HCT116 (cell line): ENCODE results near the gene PEBP1. TPM values are rescaled to one million over a fixed set of nuclear protein-coding genes. Genes with fewer than 3 reads are reported as not detected.

Experiments
- ATAC-seq: fragments of 200-7000 bp; cut with Tn5 transposase; 2 replicates; pipeline ENCODE4 v1.9.1; 2020; ENCODE audit warnings: mild to moderate bottlenecking, moderate library complexity
- Bru-seq: library from RNA; stranded (reverse); fragments of 400-500 nt; gene quantifications from one replicate; lab custom pipeline; 2021; lab: Mats Ljungman, UMichigan
- BruChase-seq, 2 experiments: library from RNA; stranded (reverse); fragments of 400-500 nt; gene quantifications; one replicate each; lab custom pipeline; 2021; lab: Mats Ljungman, UMichigan
- BruUV-seq: library from RNA; stranded (reverse); fragments of 400-500 nt; replicated peaks from 2 replicates; lab custom pipeline; 2021; lab: Mats Ljungman, UMichigan
- CTCF ChIA-PET: fragments of 300-600 bp; sonication (Branson Sonifier 250); formaldehyde crosslinking; loops from one replicate; lab custom pipeline; 2021; ENCODE audit warnings: antibody characterized with exemption; lab: Charles Lee
- POLR2A ChIA-PET: fragments of 300-600, 350-600 bp; sonication (Branson Sonifier 250); formaldehyde crosslinking; loops from one replicate; lab custom pipeline; 2021; ENCODE audit warnings: antibody characterized with exemption; lab: Charles Lee
- RAD21 ChIA-PET, 2 experiments: fragments of 300-600 bp; sonication (Branson Sonifier 250); formaldehyde crosslinking; loops; one replicate each; lab custom pipeline; 2023; ENCODE audit warnings: low total read pairs in 2 of 2; ENCODE audit not compliant: uncharacterized antibody in 2 of 2, unreplicated experiment in 2 of 2, low non-redundant PET in 1 of 2; lab: Charles Lee
- DNase-seq: peaks from one replicate; pipeline ENCODE4 v3.0.0-alpha.2; 2010; ENCODE audit warnings: low read depth, low spot score
- H2AFZ ChIP-seq: fragments of 200-600 bp; shearing (Covaris generic), sonication (generic); 2 replicates; pipeline ENCODE4 v1.6.1; 2017; ENCODE audit warnings: low read depth, mixed run types, mixed read lengths, antibody characterized with exemption, low read length; ENCODE audit not compliant: poor library complexity, severe bottlenecking
- H3K27ac ChIP-seq: 2 replicates; pipeline ENCODE4 v1.5.1; 2012; ENCODE audit warnings: low read depth, low read length
- H3K27me3 ChIP-seq: fragments of 200-600 bp; sonication (generic); 2 replicates; pipeline ENCODE4 v1.6.1; 2016; ENCODE audit warnings: mixed run types, low read length, mixed read lengths; ENCODE audit not compliant: insufficient read depth
- H3K36me3 ChIP-seq, 2 experiments: fragments of 200-500 bp in 1 of 2; fragments of 200-600 bp in 1 of 2; sonication (Bioruptor generic) in 1 of 2; sonication (generic) in 1 of 2; 2 replicates each; pipeline versions ENCODE4 v1.5.1 to v1.6.1; 2014 to 2016; ENCODE audit warnings: low read length in 2 of 2, inconsistent platforms in 1 of 2, mixed read lengths in 1 of 2, mixed run types in 1 of 2; ENCODE audit not compliant: insufficient read depth in 2 of 2, control insufficient read depth in 1 of 2
- H3K4me1 ChIP-seq, 2 experiments: fragments of 200-600 bp in 1 of 2; sonication (generic) in 1 of 2; 2 replicates each; pipeline versions ENCODE4 v1.5.1 to v1.6.1; 2012 to 2017; ENCODE audit warnings: low read length in 2 of 2, inconsistent platforms in 1 of 2, mild to moderate bottlenecking in 1 of 2, mixed read lengths in 1 of 2, mixed run types in 1 of 2, moderate library complexity in 1 of 2; ENCODE audit not compliant: insufficient read depth in 2 of 2, control insufficient read depth in 1 of 2
- H3K4me2 ChIP-seq: fragments of 200-600 bp; sonication (generic); 2 replicates; pipeline ENCODE4 v1.6.1; 2017; ENCODE audit warnings: mixed run types, low read length, mixed read lengths
- H3K4me3 ChIP-seq, 2 experiments: fragments of 200-600 bp in 1 of 2; sonication (generic) in 1 of 2; replicated peaks in 1 of 2; 2 replicates each; pipeline ENCODE4 v1.5.1; 2011 to 2016; ENCODE audit warnings: low read length in 2 of 2, control low read depth in 1 of 2, low read depth in 1 of 2, mild to moderate bottlenecking in 1 of 2, mixed read lengths in 1 of 2, mixed run types in 1 of 2
- H3K79me2 ChIP-seq: fragments of 200-600 bp; sonication (generic); 2 replicates; pipeline ENCODE4 v1.6.1; 2017; ENCODE audit warnings: mild to moderate bottlenecking, mixed run types, low read length, moderate library complexity, mixed read lengths; ENCODE audit not compliant: insufficient read depth
- H3K9ac ChIP-seq: fragments of 200-600 bp; sonication (generic); 2 replicates; pipeline ENCODE4 v1.6.1; 2016; ENCODE audit warnings: low read length, mixed read lengths
- H3K9me2 ChIP-seq: fragments of 200-600 bp; sonication (generic), shearing (Covaris generic); 2 replicates; pipeline ENCODE4 v1.6.1; 2017; ENCODE audit warnings: mixed run types, mild to moderate bottlenecking, moderate library complexity; ENCODE audit not compliant: insufficient read depth
- H3K9me3 ChIP-seq, 2 experiments: fragments of 200-500 bp in 1 of 2; fragments of 200-600 bp in 1 of 2; sonication (Bioruptor generic) in 1 of 2; sonication (generic) in 1 of 2; 2 replicates each; pipeline ENCODE4 v1.6.1; 2014 to 2017; ENCODE audit warnings: low read length in 2 of 2, mixed read lengths in 2 of 2, inconsistent platforms in 1 of 2, low read depth in 1 of 2, mild to moderate bottlenecking in 1 of 2, mixed run types in 1 of 2, moderate library complexity in 1 of 2; ENCODE audit not compliant: control insufficient read depth in 1 of 2, insufficient read depth in 1 of 2
- H4K20me1 ChIP-seq: fragments of 200-600 bp; sonication (generic), shearing (Covaris generic); 2 replicates; pipeline ENCODE4 v1.6.1; 2017; ENCODE audit warnings: mixed run types, mild to moderate bottlenecking, moderate library complexity; ENCODE audit not compliant: insufficient read depth
- ATF3 ChIP-seq: IDR thresholded peaks from 2 replicates; pipeline ENCODE4 v1.6.1; 2012
- CBX3 ChIP-seq: IDR thresholded peaks from 2 replicates; pipeline ENCODE4 v1.6.1; 2012; ENCODE audit warnings: low read depth
- CEBPB ChIP-seq: IDR thresholded peaks from 2 replicates; pipeline ENCODE4 v1.6.1; 2012; ENCODE audit warnings: low read depth
- CTCF ChIP-seq, 3 experiments: fragments of 200-600 bp in 1 of 3; sonication (generic) in 1 of 3; IDR thresholded peaks in 2 of 3; conservative IDR thresholded peaks in 1 of 3; 2 replicates each; pipeline ENCODE4 v1.5.1; 2012 to 2017; ENCODE audit warnings: low read depth in 2 of 3, low read length in 2 of 3, antibody characterized with exemption in 1 of 3, borderline replicate concordance in 1 of 3, control low read depth in 1 of 3, mild to moderate bottlenecking in 1 of 3, mixed read lengths in 1 of 3, mixed run types in 1 of 3, moderate library complexity in 1 of 3; ENCODE audit not compliant: insufficient read depth in 1 of 3
- ELF1 ChIP-seq: IDR thresholded peaks from 2 replicates; pipeline ENCODE4 v1.6.1; 2012; ENCODE audit warnings: low read depth, borderline replicate concordance
- EZH2 ChIP-seq: fragments of 200-600 bp; sonication (generic); IDR thresholded peaks from 2 replicates; pipeline ENCODE4 v1.6.1; 2017; ENCODE audit warnings: antibody characterized with exemption, mixed run types
- FOSL1 ChIP-seq: IDR thresholded peaks from 2 replicates; pipeline ENCODE4 v1.6.1; 2012; ENCODE audit warnings: low read depth
- JUND ChIP-seq: IDR thresholded peaks from 2 replicates; pipeline ENCODE4 v1.6.1; 2012
- MAX ChIP-seq: IDR thresholded peaks from 2 replicates; pipeline ENCODE4 v1.6.1; 2012
- POLR2AphosphoS5 ChIP-seq: IDR thresholded peaks from 2 replicates; pipeline ENCODE4 v1.6.1; 2011; ENCODE audit warnings: mild to moderate bottlenecking, low read depth, low read length, moderate library complexity
- RAD21 ChIP-seq: IDR thresholded peaks from 2 replicates; pipeline ENCODE4 v1.6.1; 2012; ENCODE audit warnings: low read depth, mild to moderate bottlenecking
- REST ChIP-seq: IDR thresholded peaks from 2 replicates; pipeline ENCODE4 v1.6.1; 2012; ENCODE audit warnings: low read depth
- SRF ChIP-seq: IDR thresholded peaks from 2 replicates; pipeline ENCODE4 v1.6.1; 2012; ENCODE audit warnings: low read depth
- YY1 ChIP-seq: IDR thresholded peaks from 2 replicates; pipeline ENCODE4 v1.6.1; 2011; ENCODE audit warnings: low read length, low read depth, moderate library complexity, mild to moderate bottlenecking; ENCODE audit not compliant: insufficient replicate concordance; ENCODE audit errors: extremely low read depth
- ZFX ChIP-seq: fragments of 450-650 bp; IDR thresholded peaks from 2 replicates; pipeline ENCODE4 v1.6.1; 2017
- ZNF274 ChIP-seq: fragments of 200-500 bp; sonication (Bioruptor generic); IDR thresholded peaks from 2 replicates; pipeline ENCODE4 v1.6.1; 2014; ENCODE audit warnings: mild to moderate bottlenecking, low read depth, low read length, inconsistent platforms
- intact Hi-C: fragments of 100-400 bp; cut with micrococcal nuclease; formaldehyde crosslinking; loops from 2 replicates; pipeline ENCODE4 v1.10.0; 2022
- long read RNA-seq: library from polyadenylated mRNA; unstranded; transcript quantifications from one replicate; pipeline ENCODE4 v2.0.0, GENCODE V29; 2021; ENCODE audit not compliant: unreplicated experiment
- polyA plus RNA-seq: library from polyadenylated mRNA; unstranded; fragments of >200 nt; gene quantifications from 2 replicates; pipeline ENCODE4 v1.2.1, GENCODE V29; 2012; ENCODE audit warnings: missing spikeins
- total RNA-seq: library from RNA; stranded (reverse); gene quantifications from one replicate; pipeline ENCODE4 v1.2.1, GENCODE V29; 2021; ENCODE audit not compliant: unreplicated experiment

Gene PEBP1
- 220 TPM for total RNA-seq
- 190 and 201 TPM in 2 replicates for polyA plus RNA-seq
- Bru-seq, nascent RNA = percentile 83 among the genes with signal in this experiment
- percentile 95 among the genes with signal in this experiment for BruChase-seq, experiment 1, labeled RNA remaining after a 6-hour chase
- BruChase-seq, experiment 2, labeled RNA remaining after a 2-hour chase = percentile 90 among the genes with signal in this experiment
- long read RNA-seq, transcript PEBP1-201 (4 exons, 1,697 nt) = major isoform, 576 of 658 reads
- long read RNA-seq, partial matches to known transcripts = 76 of 658 reads
- long read RNA-seq, other reads (novel, unspliced or antisense) = 6 of 658 reads

- peak within 1 kb of the TSS; percentile 86 for H2AFZ ChIP-seq
- RAD21 ChIA-PET = no interaction called here
- peak; percentile 96 for ATAC-seq
- peak within 1 kb of the TSS; percentile 94 for H3K4me2 ChIP-seq
- peaks cover 21 to 29% of the 10 kb centered on the region in 2 experiments for H3K4me1 ChIP-seq
- CTCF ChIA-PET = interaction anchor here (0.6 to 2.3 kb wide), 5 partner anchors 14 to 242 kb away, joined by 3 to 13 read pairs (median 8); partner anchors contain the start of gene SUDS3
- no peaks in the 10 kb centered on the region for H3K27me3 ChIP-seq
- intact Hi-C loops = loop anchor here (10.0 kb wide), 1 partner anchor 261 kb away; no protein-coding TSS in a partner anchor
- H3K9me3 ChIP-seq = no peaks in the 10 kb centered on the region
- POLR2A ChIA-PET = interaction anchor here (1.0 to 1.8 kb wide), 4 partner anchors 11 to 242 kb away, joined by 3 to 5 read pairs (median 3); no protein-coding TSS in a partner anchor
- H3K4me3 ChIP-seq = peak within 1 kb of the TSS; percentile 91 to 94
- no peaks in the 10 kb centered on the region for H4K20me1 ChIP-seq
- H3K9ac ChIP-seq = peak within 1 kb of the TSS; percentile 96
- DNase-seq = peak; percentile 85
- peak within 1 kb of the TSS; percentile 81 for H3K27ac ChIP-seq
- peaks cover 31% of the 10 kb centered on the region for H3K79me2 ChIP-seq
- H3K36me3 ChIP-seq = peaks cover 17 to 18% of the 10 kb centered on the region in 2 experiments
- no TSS peak for BruUV-seq
- no peaks in the 10 kb centered on the region for H3K9me2 ChIP-seq
- peak; percentile 94 for TF ChIP-seq ZFX
- no peak for TF ChIP-seq JUND
- peak; percentile 62 for TF ChIP-seq YY1
- peak; percentile 99 for TF ChIP-seq MAX
- no peak for TF ChIP-seq EZH2
- no peak for TF ChIP-seq SRF
- TF ChIP-seq CEBPB = no peak
- TF ChIP-seq REST = no peak
- no peak for TF ChIP-seq FOSL1
- no peak for TF ChIP-seq ELF1
- no peak for TF ChIP-seq RAD21
- TF ChIP-seq ATF3 = no peak
- TF ChIP-seq CTCF (IDR thresholded peaks at IDR 0.05 in 2 of 3, conservative IDR thresholded peaks at IDR 0.05 in 1 of 3; ENCODE audit: borderline replicate concordance in 1 of 3, insufficient read depth in 1 of 3, low read depth in 2 of 3, low read length in 2 of 3) = no peak
- no peak; the same call in 1 of the 2 replicates for TF ChIP-seq CBX3
- no peak for TF ChIP-seq ZNF274
- peak; percentile 87 for TF ChIP-seq POLR2AphosphoS5
These were observed at the start of gene PEBP1 for GRCh38 chr12:118135788-118136558. PEBP1 (plus strand) TSS chr12:118136124; CDS start chr12:118136210, 86 bp downstream.
